Suprapubic skin (tissue), 4 donors: ENCODE results near the gene ZNF24. TPM values are rescaled to one million over a fixed set of nuclear protein-coding genes. Genes with fewer than 3 reads are reported as not detected.
A peak's percentile ranks its signal among the peaks of the same experiment; 100 is the strongest.

ENCODE experiments used
- DNase-seq, 2 donors: peaks; one replicate each; pipeline ENCODE4 v3.0.0-alpha.2; 2019; ENCODE audit warnings: low spot score in 2 of 2
- H3K27ac ChIP-seq: fragments of 200-600 bp; sonication (generic); one replicate; pipeline ENCODE4 v1.5.1; 2019
- H3K27me3 ChIP-seq: fragments of 200-600 bp; sonication (generic); one replicate; pipeline ENCODE4 v1.5.1; 2019
- H3K36me3 ChIP-seq: fragments of 200-600 bp; sonication (generic); one replicate; pipeline ENCODE4 v1.5.1; 2019
- H3K4me1 ChIP-seq: fragments of 200-600 bp; sonication (generic); one replicate; pipeline ENCODE4 v1.5.1; 2019
- H3K4me3 ChIP-seq: fragments of 200-600 bp; sonication (generic); one replicate; pipeline ENCODE4 v1.5.1; 2019; ENCODE audit warnings: mild to moderate bottlenecking
- H3K9me3 ChIP-seq: fragments of 200-600 bp; sonication (generic); one replicate; pipeline ENCODE4 v1.5.1; 2019
- EP300 ChIP-seq: sonication (generic); formaldehyde crosslinking; IDR thresholded peaks from one replicate; pipeline ENCODE4 v1.6.1; 2017; ENCODE audit warnings: antibody characterized with exemption
- POLR2A ChIP-seq, 2 donors: fragments of 450-650 bp; IDR thresholded peaks; one replicate each; pipeline ENCODE4 v1.6.1; 2017; ENCODE audit warnings: antibody characterized with exemption in 2 of 2, mild to moderate bottlenecking in 2 of 2, moderate library complexity in 2 of 2
- POLR2AphosphoS5 ChIP-seq, 3 donors: sonication (generic); formaldehyde crosslinking; IDR thresholded peaks; one replicate each; pipeline ENCODE4 v1.6.1; 2017; ENCODE audit warnings: antibody characterized with exemption in 3 of 3
- WGBS: methylation state at CpG from one replicate; pipeline ENCODE4 v1.1.5; 2018; 5-methylcytosine and 5-hydroxymethylcytosine counted together
- total RNA-seq, 4 donors: library from RNA; depleted of rRNA; stranded (reverse); fragments of >200 nt; gene quantifications; one replicate each; pipeline ENCODE4 v1.1.0, GENCODE V29; 2016
- TF ChIP-seq, protein P1 (sequence below), 2 donors: fragments of 200-600 bp in 1 of 2; fragments of 450-650 bp in 1 of 2; sonication (generic) in 1 of 2; IDR thresholded peaks; one replicate each; pipeline ENCODE4 v1.5.1; 2016 to 2019; ENCODE audit warnings: antibody characterized with exemption in 2 of 2, mild to moderate bottlenecking in 1 of 2, moderate library complexity in 1 of 2

The ZNF24 gene
- total RNA-seq, 4 donors from 2014 or later = 28.9 to 46.4 (median 37.4) TPM

DNA sequence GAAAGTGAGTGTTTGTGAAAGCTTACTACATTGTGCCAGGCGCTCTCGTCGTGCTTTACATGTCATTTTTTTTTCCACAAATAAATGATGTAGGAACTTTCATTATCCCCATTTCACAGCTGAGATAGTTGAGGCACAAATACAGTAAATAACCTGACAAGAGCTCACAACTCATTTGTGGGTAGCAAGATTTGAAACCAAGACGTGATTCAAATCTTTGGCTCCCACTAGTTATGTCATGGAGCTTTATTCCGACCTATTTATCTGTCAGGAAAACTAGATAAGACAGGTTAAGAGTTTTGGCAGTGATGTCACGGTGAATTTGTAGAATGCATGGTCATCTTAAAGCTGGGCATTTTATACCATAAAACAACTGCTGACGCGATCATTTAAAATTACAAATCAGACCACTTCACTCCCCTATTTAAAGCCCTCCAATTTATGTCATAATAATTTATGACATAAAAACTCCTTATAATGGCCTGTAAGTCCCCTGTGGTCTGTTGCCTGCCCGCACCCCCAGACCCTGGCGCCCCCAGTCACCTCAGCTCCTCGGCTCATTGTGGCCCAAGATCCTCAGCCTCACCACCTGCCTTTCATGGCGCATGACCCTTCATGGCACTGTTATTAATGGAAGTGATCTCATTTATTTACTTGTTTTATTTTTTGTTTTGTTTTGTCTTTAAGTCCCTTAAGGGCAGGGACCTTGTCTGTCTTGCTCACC lies 678 bp upstream of the ZNF24 start:
- Histone ChIP-seq H3K9me3 (no peaks in the 10 kb centered on the region), H3K27ac (peak overlapping the region; percentile 99), H3K27me3 (no peaks in the 10 kb centered on the region), H3K4me3 (peak overlapping the region; percentile 88), H3K4me1 (peaks cover 32% of the 10 kb centered on the region), H3K36me3 (peaks cover 8% of the 10 kb centered on the region)
- no peak for TF ChIP-seq POLR2AphosphoS5 (IDR thresholded peaks at IDR 0.05)
- no peak for TF ChIP-seq EP300
- TF ChIP-seq POLR2A (IDR thresholded peaks at IDR 0.05) = no peak
- TF ChIP-seq, protein P1, sequence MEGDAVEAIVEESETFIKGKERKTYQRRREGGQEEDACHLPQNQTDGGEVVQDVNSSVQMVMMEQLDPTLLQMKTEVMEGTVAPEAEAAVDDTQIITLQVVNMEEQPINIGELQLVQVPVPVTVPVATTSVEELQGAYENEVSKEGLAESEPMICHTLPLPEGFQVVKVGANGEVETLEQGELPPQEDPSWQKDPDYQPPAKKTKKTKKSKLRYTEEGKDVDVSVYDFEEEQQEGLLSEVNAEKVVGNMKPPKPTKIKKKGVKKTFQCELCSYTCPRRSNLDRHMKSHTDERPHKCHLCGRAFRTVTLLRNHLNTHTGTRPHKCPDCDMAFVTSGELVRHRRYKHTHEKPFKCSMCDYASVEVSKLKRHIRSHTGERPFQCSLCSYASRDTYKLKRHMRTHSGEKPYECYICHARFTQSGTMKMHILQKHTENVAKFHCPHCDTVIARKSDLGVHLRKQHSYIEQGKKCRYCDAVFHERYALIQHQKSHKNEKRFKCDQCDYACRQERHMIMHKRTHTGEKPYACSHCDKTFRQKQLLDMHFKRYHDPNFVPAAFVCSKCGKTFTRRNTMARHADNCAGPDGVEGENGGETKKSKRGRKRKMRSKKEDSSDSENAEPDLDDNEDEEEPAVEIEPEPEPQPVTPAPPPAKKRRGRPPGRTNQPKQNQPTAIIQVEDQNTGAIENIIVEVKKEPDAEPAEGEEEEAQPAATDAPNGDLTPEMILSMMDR (IDR thresholded peaks at IDR 0.05) = no peak
- no peak for DNase-seq
- 41% methylated on average over 12 of the region's 12 CpGs for WGBS

GRCh38 chr18:35343488-35343935 lies 708 bp downstream of the ZNF24 start:
- WGBS = 3% methylated on average over 15 of the region's 15 CpGs
- TF ChIP-seq POLR2AphosphoS5 (IDR thresholded peaks at IDR 0.05) (no peak), POLR2A (IDR thresholded peaks at IDR 0.05) (no peak), EP300 (no peak)
- TF ChIP-seq, protein P1 (IDR thresholded peaks at IDR 0.05) = no peak
- Histone ChIP-seq H3K9me3 (no peaks in the 10 kb centered on the region), H3K27ac (peak overlapping the region; percentile 99), H3K27me3 (no peaks in the 10 kb centered on the region), H3K4me3 (peak overlapping the region; percentile 88), H3K4me1 (peaks cover 32% of the 10 kb centered on the region), H3K36me3 (peaks cover 21% of the 10 kb centered on the region)
- DNase-seq = no peak

DNA sequence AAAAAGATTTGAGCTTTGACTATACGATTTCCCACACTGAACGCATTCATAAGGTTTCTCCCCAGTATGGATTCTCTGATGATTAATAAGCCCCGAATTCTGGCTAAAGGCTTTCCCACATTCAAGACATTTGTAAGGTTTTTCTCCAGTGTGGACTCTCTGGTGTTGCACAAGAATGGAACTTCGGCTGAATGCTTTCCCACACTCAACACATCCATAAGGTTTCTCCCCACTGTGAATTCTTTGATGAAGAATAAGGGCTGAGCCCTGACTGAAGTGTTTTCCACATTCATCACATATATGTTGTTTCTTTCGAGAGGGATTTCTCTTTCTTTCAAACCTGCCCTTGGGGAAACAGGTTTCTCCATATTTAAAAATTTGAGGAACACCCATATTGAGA lies 6.9 kb downstream of the ZNF24 start:
- Histone ChIP-seq H3K9me3 (no peaks in the 10 kb centered on the region), H3K36me3 (peaks cover 77% of the 10 kb centered on the region), H3K4me3 (no peak overlapping the region), H3K4me1 (peaks cover 10% of the 10 kb centered on the region), H3K27ac (no peak overlapping the region), H3K27me3 (no peaks in the 10 kb centered on the region)
- DNase-seq = no peak
- TF ChIP-seq POLR2AphosphoS5 (IDR thresholded peaks at IDR 0.05) = no peak
- TF ChIP-seq, protein P1 (IDR thresholded peaks at IDR 0.05) = no peak
- no peak for TF ChIP-seq EP300
- TF ChIP-seq POLR2A (IDR thresholded peaks at IDR 0.05) = no peak
- 90% methylated on average over 5 of the region's 5 CpGs for WGBS

- no peak overlapping the region for H3K4me3 ChIP-seq
- 87% methylated on average over 4 of the region's 4 CpGs for whole genome bisulfite sequencing
- no peaks in the 10 kb centered on the region for H3K9me3 ChIP-seq
- no peaks in the 10 kb centered on the region for H3K4me1 ChIP-seq
- H3K27me3 ChIP-seq = no peaks in the 10 kb centered on the region
- no peak overlapping the region for H3K27ac ChIP-seq
- no peak for DNase-seq
- TF ChIP-seq, protein P1 (IDR thresholded peaks at IDR 0.05) = no peak
- TF ChIP-seq POLR2AphosphoS5 (IDR thresholded peaks at IDR 0.05) (no peak), POLR2A (IDR thresholded peaks at IDR 0.05) (no peak), EP300 (no peak)
- H3K36me3 ChIP-seq = peaks cover 83% of the 10 kb centered on the region
Observed at GRCh38 chr18:35335866-35336265, 8.4 kb downstream of the ZNF24 start.

- H3K27ac ChIP-seq = no peak overlapping the region
- 74% methylated on average over 3 of the region's 3 CpGs for WGBS
- H3K27me3 ChIP-seq = no peaks in the 10 kb centered on the region
- no peak overlapping the region for H3K4me3 ChIP-seq
- DNase-seq = no peak
- no peaks in the 10 kb centered on the region for H3K4me1 ChIP-seq
- no peaks in the 10 kb centered on the region for H3K9me3 ChIP-seq
- TF ChIP-seq POLR2A (IDR thresholded peaks at IDR 0.05) (no peak), EP300 (no peak), POLR2AphosphoS5 (IDR thresholded peaks at IDR 0.05) (no peak)
- TF ChIP-seq, protein P1 (IDR thresholded peaks at IDR 0.05) = no peak
- peaks cover 75% of the 10 kb centered on the region for H3K36me3 ChIP-seq
Observed at GRCh38 chr18:35334821-35335220, 9.4 kb downstream of the ZNF24 start.
